ENCODE measurements around the gene SH3BP5.

The SH3BP5 gene

DNA sequence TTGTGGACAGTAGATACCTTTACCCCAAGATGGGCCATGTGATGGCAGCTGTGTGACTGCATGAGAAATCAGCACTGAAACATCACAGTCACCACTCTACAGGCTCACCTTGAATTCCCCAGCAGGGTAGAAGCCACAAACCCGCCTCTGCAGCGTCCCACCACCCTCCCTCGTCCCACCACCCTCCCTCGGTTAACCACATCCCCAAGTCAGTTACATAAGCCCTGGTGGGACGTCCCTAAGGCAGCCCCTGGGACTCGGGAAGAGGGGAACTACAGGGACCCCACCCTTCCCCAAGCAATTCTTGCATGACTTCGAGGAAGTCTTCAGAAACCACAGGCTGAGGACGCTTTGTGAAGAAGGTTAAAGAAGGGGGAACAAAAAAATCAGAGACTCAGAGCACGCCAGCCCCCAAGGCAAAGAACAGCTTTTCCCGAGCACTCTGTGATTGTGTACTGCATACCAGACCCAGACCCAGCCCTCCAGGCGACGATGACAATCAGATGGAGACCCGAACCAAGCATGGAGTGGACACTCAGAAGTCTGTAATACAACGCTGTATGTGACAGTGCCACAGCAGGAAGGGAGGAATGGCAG lies 60.5 kb downstream of the SH3BP5 start:
- no peak for DNase-seq (ENCODE audit: low read depth, low spot score)
- H3K4me3 ChIP-seq (ENCODE audit: low read depth, low read length) = no peak overlapping the region
- ChIA-PET POLR2A (no interaction called here), CTCF (interaction anchor here (9.7 to 12.2 kb wide), 3 partner anchors 61 to 135 kb away, joined by 155 to 409 read pairs (median 366); partner anchors contain the start of gene SH3BP5)
- TF ChIP-seq, protein P1, sequence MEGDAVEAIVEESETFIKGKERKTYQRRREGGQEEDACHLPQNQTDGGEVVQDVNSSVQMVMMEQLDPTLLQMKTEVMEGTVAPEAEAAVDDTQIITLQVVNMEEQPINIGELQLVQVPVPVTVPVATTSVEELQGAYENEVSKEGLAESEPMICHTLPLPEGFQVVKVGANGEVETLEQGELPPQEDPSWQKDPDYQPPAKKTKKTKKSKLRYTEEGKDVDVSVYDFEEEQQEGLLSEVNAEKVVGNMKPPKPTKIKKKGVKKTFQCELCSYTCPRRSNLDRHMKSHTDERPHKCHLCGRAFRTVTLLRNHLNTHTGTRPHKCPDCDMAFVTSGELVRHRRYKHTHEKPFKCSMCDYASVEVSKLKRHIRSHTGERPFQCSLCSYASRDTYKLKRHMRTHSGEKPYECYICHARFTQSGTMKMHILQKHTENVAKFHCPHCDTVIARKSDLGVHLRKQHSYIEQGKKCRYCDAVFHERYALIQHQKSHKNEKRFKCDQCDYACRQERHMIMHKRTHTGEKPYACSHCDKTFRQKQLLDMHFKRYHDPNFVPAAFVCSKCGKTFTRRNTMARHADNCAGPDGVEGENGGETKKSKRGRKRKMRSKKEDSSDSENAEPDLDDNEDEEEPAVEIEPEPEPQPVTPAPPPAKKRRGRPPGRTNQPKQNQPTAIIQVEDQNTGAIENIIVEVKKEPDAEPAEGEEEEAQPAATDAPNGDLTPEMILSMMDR (IDR thresholded peaks at IDR 0.05; ENCODE audit: insufficient read depth, low read length, missing control alignments) = no peak

DNA sequence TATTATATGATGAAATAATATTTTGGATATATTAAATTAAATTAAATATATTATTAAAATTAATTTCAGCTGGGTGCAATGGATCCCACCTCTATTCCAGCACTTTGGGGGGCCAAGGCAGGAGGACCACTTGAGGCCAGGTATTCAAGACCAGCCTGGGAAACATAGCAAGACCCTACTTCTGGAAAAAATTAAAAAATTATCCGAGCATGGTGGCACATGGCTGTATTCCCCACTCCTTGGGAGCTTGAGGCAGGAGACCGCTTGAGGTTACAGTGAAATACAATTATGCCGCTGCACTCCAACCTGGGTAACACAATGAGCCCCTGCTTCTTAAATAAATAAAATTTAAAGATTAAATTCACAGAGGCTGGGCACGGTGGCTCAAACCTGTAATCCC lies 61.4 kb downstream of the SH3BP5 start:
- ChIA-PET CTCF (interaction anchor here (4.5 to 12.2 kb wide), 5 partner anchors 14 to 136 kb away, joined by 39 to 409 read pairs (median 159); partner anchors contain the start of gene SH3BP5), POLR2A (no interaction called here)
- no peak overlapping the region for H3K4me3 ChIP-seq (ENCODE audit: low read depth, low read length)
- TF ChIP-seq, protein P1 (IDR thresholded peaks at IDR 0.05; ENCODE audit: insufficient read depth, low read length, missing control alignments) = no peak
- DNase-seq (ENCODE audit: low read depth, low spot score) = no peak

DNA sequence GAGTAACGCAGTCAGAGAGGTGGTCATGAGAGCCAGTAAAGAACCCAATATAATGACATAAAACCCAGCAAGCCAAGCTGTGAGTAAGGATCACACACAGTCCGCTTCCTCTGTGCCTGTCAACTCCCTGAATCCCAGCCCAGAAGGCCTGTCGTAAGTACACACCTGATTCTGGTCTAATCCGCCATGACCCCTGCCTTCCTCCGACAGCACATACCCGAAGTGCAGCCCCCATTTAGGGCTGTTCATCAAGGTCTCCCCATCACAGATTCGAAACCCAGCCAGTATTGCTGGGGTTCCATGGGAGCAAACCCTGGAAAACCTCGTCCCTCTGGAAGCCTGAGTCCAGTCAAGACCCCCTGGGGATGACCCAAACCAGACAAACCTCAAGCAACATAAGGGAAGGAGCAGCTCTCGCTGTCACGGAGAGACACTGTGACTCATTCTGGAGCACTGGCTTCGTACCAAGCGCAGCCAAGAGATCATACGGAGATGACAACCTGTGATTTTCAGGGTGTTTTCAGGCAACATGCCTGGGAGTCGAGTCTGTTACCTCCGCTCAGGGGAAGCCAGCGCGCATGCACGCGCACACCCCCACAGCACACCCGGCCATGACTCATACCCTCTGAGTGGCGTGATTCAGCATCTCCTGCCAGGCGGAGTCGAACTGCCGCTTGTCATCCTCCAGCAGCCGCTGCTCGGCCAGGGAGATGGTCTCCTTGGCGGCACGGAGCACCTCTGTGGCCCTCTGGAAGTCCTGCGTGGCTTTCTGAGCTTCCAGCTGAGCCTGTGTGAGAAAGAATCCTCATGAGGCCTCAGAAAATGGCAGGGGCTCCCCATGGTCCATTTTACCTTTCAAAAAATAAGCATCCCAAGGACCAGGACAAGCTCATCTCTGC lies 63.0 kb downstream of the SH3BP5 start:
- POLR2A ChIA-PET = interaction anchor here (0.7 kb wide), 1 partner anchor 28 kb away, joined by 3 read pairs; no protein-coding TSS in a partner anchor
- H3K4me3 ChIP-seq (ENCODE audit: low read depth, low read length) = no peak overlapping the region; the same call in 1 of the 2 replicates
- peak; percentile 78 for DNase-seq (ENCODE audit: low read depth, low spot score)
- CTCF ChIA-PET = interaction anchor here (0.8 to 12.2 kb wide), 25 partner anchors 14 to 288 kb away, joined by 3 to 409 read pairs (median 16); partner anchors contain the start of gene SH3BP5
- TF ChIP-seq, protein P1 (IDR thresholded peaks at IDR 0.05; ENCODE audit: insufficient read depth, low read length, missing control alignments) = no peak

DNA sequence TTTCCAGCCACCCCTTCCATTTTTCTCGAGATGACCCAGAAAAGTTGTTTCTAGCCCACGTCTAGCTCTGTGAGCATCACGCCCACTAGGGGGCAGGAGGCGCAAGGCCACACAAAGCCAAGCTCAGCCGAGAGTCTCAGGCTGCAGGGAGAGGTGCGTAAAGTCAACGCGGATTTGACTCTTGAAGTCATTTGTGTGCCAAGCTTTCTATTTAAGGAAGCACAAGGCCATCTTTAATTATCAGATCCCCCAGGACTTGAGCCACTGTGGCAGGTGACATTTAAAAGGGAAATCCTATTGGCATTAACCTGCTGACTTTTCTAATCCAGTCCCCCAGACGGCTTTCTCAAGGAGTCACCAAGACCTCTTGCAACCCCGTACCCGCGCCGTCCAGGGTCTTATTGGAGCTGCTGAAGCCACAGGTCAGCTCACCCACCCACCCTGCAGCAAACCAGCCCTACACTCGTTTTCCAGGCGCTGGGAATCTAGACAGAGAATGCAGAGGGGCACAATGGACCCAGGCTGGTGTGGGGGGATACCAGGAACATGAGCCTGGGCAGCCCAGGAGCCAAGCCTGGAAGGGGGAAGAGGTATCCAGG lies 64.3 kb downstream of the SH3BP5 start:
- TF ChIP-seq, protein P1 (IDR thresholded peaks at IDR 0.05; ENCODE audit: insufficient read depth, low read length, missing control alignments) = peak; percentile 94
- ChIA-PET POLR2A (interaction anchor here (1.1 kb wide), 1 partner anchor 94 kb away, joined by 3 read pairs; no protein-coding TSS in a partner anchor), CTCF (interaction anchor here (0.6 to 12.2 kb wide), 50 partner anchors 12 to 341 kb away, joined by 3 to 409 read pairs (median 6); partner anchors contain the start of genes CAPN7 and SH3BP5)
- H3K4me3 ChIP-seq (ENCODE audit: low read depth, low read length) = no peak overlapping the region
- DNase-seq (ENCODE audit: low read depth, low spot score) = peak; percentile 31

DNA sequence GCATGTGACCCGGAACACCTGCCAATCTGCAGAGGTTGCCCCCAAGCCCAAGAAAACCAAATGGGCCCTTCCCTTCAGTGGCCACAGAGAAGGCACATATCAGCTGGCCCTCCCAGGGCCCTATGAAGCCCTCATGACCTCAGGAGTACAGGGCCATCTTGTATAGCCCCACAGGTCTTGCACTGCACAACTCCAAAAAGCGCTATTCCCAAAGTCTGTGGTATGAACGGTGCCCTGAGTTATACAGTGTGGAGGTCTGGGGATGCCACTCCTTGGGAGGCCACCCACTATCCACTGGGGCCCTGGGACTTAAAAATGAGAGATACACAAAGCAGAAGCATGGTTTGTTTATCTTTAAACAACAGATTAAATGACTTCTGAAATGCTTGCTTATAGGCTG lies 64.9 kb downstream of the SH3BP5 start:
- TF ChIP-seq, protein P1 (IDR thresholded peaks at IDR 0.05; ENCODE audit: insufficient read depth, low read length, missing control alignments) = no peak
- ChIA-PET CTCF (interaction anchor here (0.7 to 12.2 kb wide), 46 partner anchors 12 to 340 kb away, joined by 3 to 409 read pairs (median 6); partner anchors contain the start of genes CAPN7 and SH3BP5), POLR2A (interaction anchor here (1.1 kb wide), 1 partner anchor 94 kb away, joined by 3 read pairs; no protein-coding TSS in a partner anchor)
- no peak overlapping the region for H3K4me3 ChIP-seq (ENCODE audit: low read depth, low read length)
- DNase-seq (ENCODE audit: low read depth, low spot score) = no peak

Data from AG04449 (cell line).